B cell (primary cell): ENCODE results near the gene TTC34. TPM values are rescaled to one million over a fixed set of nuclear protein-coding genes. Genes with fewer than 3 reads are reported as not detected.

ENCODE experiments used
- ATAC-seq: fragments of 200-7000 bp; cut with Tn5 transposase; one replicate; pipeline ENCODE4 v1.10.0; 2021; ENCODE audit warnings: low read depth, mild to moderate bottlenecking, moderate number of reproducible peaks, moderate library complexity
- CTCF ChIA-PET: fragments of 350-600 bp; sonication (Branson Sonifier 250); formaldehyde crosslinking; loops from one replicate; lab custom pipeline; 2021; ENCODE audit warnings: antibody characterized with exemption, inconsistent platforms; lab: Charles Lee
- POLR2A ChIA-PET: fragments of 350-600 bp; sonication (Branson Sonifier 250); formaldehyde crosslinking; loops from one replicate; lab custom pipeline; 2021; ENCODE audit warnings: antibody characterized with exemption; lab: Charles Lee
- DNase-seq: peaks from one replicate; pipeline ENCODE4 v3.0.0; 2013
- H2AFZ ChIP-seq: 2 replicates; pipeline ENCODE4 v1.6.1; 2012; ENCODE audit warnings: mild to moderate bottlenecking, low read depth, low read length; ENCODE audit not compliant: insufficient read depth, poor library complexity, severe bottlenecking
- H3K27ac ChIP-seq, 2 donors: 1 replicate in 1 of 2; 2 replicates in 1 of 2; pipeline ENCODE4 v1.5.1; 2012 to 2013; ENCODE audit warnings: low read length in 2 of 2, mild to moderate bottlenecking in 2 of 2, moderate library complexity in 1 of 2
- H3K27me3 ChIP-seq, 4 experiments: fragments of 200-600 bp in 1 of 4; sonication (generic) in 1 of 4; replicated peaks in 1 of 4; 1 replicate in 2 of 4; 2 replicates in 2 of 4; pipeline versions ENCODE4 v1.6.1 to v1.7.0; 2013 to 2016; ENCODE audit warnings: low read length in 3 of 4, mild to moderate bottlenecking in 2 of 4, mixed read lengths in 1 of 4, moderate library complexity in 1 of 4; ENCODE audit not compliant: insufficient read depth in 4 of 4, control insufficient read depth in 3 of 4; ENCODE audit errors: control extremely low read depth in 1 of 4
- H3K36me3 ChIP-seq, 2 experiments: replicated peaks in 1 of 2; 1 replicate in 1 of 2; 2 replicates in 1 of 2; pipeline versions ENCODE4 v1.6.1 to v1.7.1; 2013; ENCODE audit warnings: low read length in 1 of 2; ENCODE audit not compliant: insufficient read depth in 2 of 2, control insufficient read depth in 1 of 2; ENCODE audit errors: control extremely low read depth in 1 of 2, extremely low read depth in 1 of 2
- H3K4me1 ChIP-seq, 2 donors: fragments of 200-600 bp in 1 of 2; sonication (generic) in 1 of 2; 1 replicate in 1 of 2; 2 replicates in 1 of 2; pipeline versions ENCODE4 v1.5.1 to v1.6.1; 2013 to 2017; ENCODE audit warnings: low read length in 2 of 2; ENCODE audit not compliant: control insufficient read depth in 2 of 2, insufficient read depth in 2 of 2
- H3K4me2 ChIP-seq: replicated peaks from 2 replicates; pipeline ENCODE3; 2012; ENCODE audit warnings: mild to moderate bottlenecking, low read depth, low read length; ENCODE audit not compliant: poor library complexity, severe bottlenecking
- H3K4me3 ChIP-seq, 5 experiments: fragments of 200-600 bp in 1 of 5; sonication (generic) in 1 of 5; 1 replicate in 3 of 5; 2 replicates in 2 of 5; pipeline versions ENCODE4 v1.5.1 to v1.7.0; 2011 to 2016; ENCODE audit warnings: low read length in 4 of 5, mild to moderate bottlenecking in 4 of 5, low read depth in 2 of 5, control low read depth in 1 of 5, moderate library complexity in 1 of 5; ENCODE audit not compliant: insufficient read depth in 1 of 5; ENCODE audit errors: control extremely low read depth in 1 of 5, extremely low read depth in 1 of 5
- H3K79me2 ChIP-seq: fragments of 200-600 bp; sonication (generic); one replicate; pipeline ENCODE4 v1.6.0; 2016; ENCODE audit warnings: low read length; ENCODE audit not compliant: control insufficient read depth, insufficient read depth
- H3K9ac ChIP-seq: fragments of 200-600 bp; sonication (generic); 2 replicates; pipeline ENCODE4 v1.6.1; 2017; ENCODE audit warnings: mild to moderate bottlenecking, low read length, moderate library complexity
- H3K9me3 ChIP-seq, 3 donors: one replicate each; pipeline versions ENCODE4 v1.6.1 to v1.7.1; 2013; ENCODE audit warnings: low read length in 2 of 3; ENCODE audit not compliant: control insufficient read depth in 2 of 3, insufficient read depth in 1 of 3; ENCODE audit errors: control extremely low read depth in 1 of 3
- H4K20me1 ChIP-seq: 2 replicates; pipeline ENCODE4 v1.6.0; 2012; ENCODE audit warnings: mild to moderate bottlenecking, low read length; ENCODE audit not compliant: insufficient read depth, control insufficient read depth, poor library complexity, severe bottlenecking
- H3K27ac Mint-ChIP-seq: one replicate; pipeline ENCODE4 v1.8.0; 2021; ENCODE audit warnings: mixed read lengths
- H3K27me3 Mint-ChIP-seq: one replicate; pipeline ENCODE4 v1.8.0; 2021; ENCODE audit warnings: mixed read lengths
- H3K4me1 Mint-ChIP-seq: one replicate; pipeline ENCODE4 v1.8.0; 2021; ENCODE audit warnings: mixed read lengths
- H3K4me3 Mint-ChIP-seq: one replicate; pipeline ENCODE4 v1.8.0; 2021; ENCODE audit warnings: mixed read lengths
- H3K9me3 Mint-ChIP-seq: one replicate; pipeline ENCODE4 v1.8.0; 2022; ENCODE audit warnings: mixed read lengths; ENCODE audit not compliant: insufficient read depth
- EZH2 ChIP-seq: IDR thresholded peaks from 2 replicates; pipeline ENCODE4 v1.6.1; 2012; ENCODE audit warnings: borderline replicate concordance, low read depth, mild to moderate bottlenecking, moderate library complexity, low read length; ENCODE audit not compliant: insufficient read depth, poor library complexity, severe bottlenecking
- WGBS: methylation state at CpG from one replicate; pipeline ENCODE4 v1.1.5; 2013; ENCODE audit warnings: missing lambda C conversion rate; ENCODE audit not compliant: insufficient coverage; 5-methylcytosine and 5-hydroxymethylcytosine counted together
- intact Hi-C: fragments of 100-400 bp; cut with micrococcal nuclease; formaldehyde crosslinking; loops from one replicate; pipeline ENCODE4 v1.10.0; 2022
- polyA plus RNA-seq: library from polyadenylated mRNA; depleted of rRNA; stranded (reverse); fragments of >200 nt; gene quantifications from 2 replicates; pipeline ENCODE4 v1.2.3, GENCODE V29; 2012
- total RNA-seq, 2 donors: library from RNA; stranded (reverse); fragments of 120-200 nt in 1 of 2; gene quantifications; 1 replicate in 1 of 2; 2 replicates in 1 of 2; pipeline versions ENCODE4 v1.2.3 to v1.2.4, GENCODE V29; 2013 to 2022
- TF ChIP-seq, protein P1 (sequence below): fragments of 200-600 bp; IDR thresholded peaks from one replicate; pipeline ENCODE4 v1.8.0; 2022; ENCODE audit warnings: antibody characterized with exemption, mild to moderate bottlenecking

Gene TTC34
- total and polyA plus RNA-seq, 2 donors (not counting 1 experiment from before 2014, with no cell fraction given): 2.1 to 8.1 TPM

DNA sequence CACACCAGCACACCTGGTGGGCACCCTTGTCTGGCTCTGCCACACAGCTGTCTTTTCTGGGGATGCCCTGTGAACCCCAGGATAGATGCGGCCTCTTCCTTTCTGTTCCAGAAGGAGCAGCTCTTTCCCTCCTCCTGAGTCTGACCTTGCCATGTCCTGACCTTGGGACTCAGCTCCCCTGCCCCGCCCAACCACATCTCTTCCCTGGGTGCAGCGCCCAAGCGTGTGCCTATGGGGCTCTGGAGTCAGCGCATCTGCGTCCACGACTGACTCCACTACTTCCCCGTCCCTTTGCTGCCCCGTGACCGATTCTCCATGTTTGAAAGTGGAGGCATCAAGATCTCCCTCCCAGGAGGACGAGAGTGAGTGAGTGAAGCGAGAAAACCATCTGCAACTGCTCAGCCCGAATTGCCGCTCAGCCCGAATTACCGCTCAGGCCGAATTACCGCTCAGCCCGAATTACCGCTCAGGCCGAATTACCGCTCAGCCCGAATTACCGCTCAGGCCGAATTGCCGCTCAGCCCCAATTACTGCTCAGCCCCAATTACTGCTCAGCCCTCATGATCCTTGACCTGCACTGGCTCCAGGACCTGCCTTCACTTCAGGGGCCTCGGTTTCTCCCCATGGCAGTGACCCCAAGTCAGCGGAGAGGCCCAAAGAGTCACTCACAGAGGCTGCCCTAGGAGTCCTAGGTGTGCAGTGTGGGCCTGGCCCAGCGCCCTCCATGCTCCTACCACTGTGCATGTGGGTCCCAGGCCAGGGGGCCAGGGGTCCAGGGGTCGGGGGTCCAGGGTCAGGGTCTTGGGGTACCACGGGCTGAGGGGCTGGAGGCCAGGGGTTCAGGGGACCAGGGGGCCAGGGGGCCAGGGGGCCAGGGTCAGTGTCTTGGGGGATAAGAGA, 18.6 kb upstream of the TTC34 start:
- Histone ChIP-seq H3K4me3 (no peak overlapping the region), H3K79me2 (no peaks in the 10 kb centered on the region), H3K36me3 (no peaks in the 10 kb centered on the region), H3K4me2 (no peak overlapping the region), H3K27me3 (peaks cover 0 to 14% (median 0%) of the 10 kb centered on the region in 4 experiments), H3K9me3 (peaks cover 0 to 5% (median 0%) of the 10 kb centered on the region in 3 donors), H3K27ac (no peak overlapping the region), H3K4me1 (no peaks in the 10 kb centered on the region), H4K20me1 (no peaks in the 10 kb centered on the region), H3K9ac (no peak overlapping the region), H2AFZ (no peak overlapping the region)
- 94% methylated on average over 31 of the region's 31 CpGs for WGBS
- DNase-seq: no peak
- Mint-ChIP-seq H3K27me3 (peaks cover 8% of the 10 kb centered on the region), H3K9me3 (no peaks in the 10 kb centered on the region), H3K4me1 (no peaks in the 10 kb centered on the region), H3K27ac (no peak overlapping the region), H3K4me3 (no peak overlapping the region)
- CTCF ChIA-PET: no interaction called here
- intact Hi-C loops: no loop called here
- POLR2A ChIA-PET: no interaction called here
- TF ChIP-seq, protein P1, sequence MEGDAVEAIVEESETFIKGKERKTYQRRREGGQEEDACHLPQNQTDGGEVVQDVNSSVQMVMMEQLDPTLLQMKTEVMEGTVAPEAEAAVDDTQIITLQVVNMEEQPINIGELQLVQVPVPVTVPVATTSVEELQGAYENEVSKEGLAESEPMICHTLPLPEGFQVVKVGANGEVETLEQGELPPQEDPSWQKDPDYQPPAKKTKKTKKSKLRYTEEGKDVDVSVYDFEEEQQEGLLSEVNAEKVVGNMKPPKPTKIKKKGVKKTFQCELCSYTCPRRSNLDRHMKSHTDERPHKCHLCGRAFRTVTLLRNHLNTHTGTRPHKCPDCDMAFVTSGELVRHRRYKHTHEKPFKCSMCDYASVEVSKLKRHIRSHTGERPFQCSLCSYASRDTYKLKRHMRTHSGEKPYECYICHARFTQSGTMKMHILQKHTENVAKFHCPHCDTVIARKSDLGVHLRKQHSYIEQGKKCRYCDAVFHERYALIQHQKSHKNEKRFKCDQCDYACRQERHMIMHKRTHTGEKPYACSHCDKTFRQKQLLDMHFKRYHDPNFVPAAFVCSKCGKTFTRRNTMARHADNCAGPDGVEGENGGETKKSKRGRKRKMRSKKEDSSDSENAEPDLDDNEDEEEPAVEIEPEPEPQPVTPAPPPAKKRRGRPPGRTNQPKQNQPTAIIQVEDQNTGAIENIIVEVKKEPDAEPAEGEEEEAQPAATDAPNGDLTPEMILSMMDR: no peak
- no peak for TF ChIP-seq EZH2
- ATAC-seq: no peak

DNA sequence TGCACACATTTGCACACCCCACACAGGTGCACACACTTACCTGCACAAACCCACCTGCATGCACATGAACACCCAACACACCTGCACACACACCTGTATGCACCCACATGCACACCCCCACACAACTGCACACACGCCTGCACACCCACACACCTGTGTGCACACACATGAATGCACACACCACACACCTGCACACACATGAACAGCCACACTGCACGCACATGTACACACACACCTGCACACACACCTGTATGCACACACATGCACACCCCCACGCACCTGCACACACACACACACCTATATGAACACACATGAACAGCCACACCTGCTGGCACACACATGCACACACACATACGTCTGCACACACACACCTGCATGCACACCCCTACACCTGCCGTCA, 17.9 kb upstream of the TTC34 start:
- ChIA-PET CTCF (no interaction called here), POLR2A (no interaction called here)
- no peak overlapping the region for H3K4me3 ChIP-seq
- no peak for DNase-seq
- 93% methylated on average over 5 of the region's 5 CpGs for WGBS
- H3K4me1 ChIP-seq: no peaks in the 10 kb centered on the region
- H3K79me2 ChIP-seq: no peaks in the 10 kb centered on the region
- no peaks in the 10 kb centered on the region for H3K9me3 Mint-ChIP-seq
- H3K27me3 Mint-ChIP-seq: peaks cover 8% of the 10 kb centered on the region
- H2AFZ ChIP-seq: no peak overlapping the region
- H3K9me3 ChIP-seq: peaks cover 0 to 5% (median 0%) of the 10 kb centered on the region in 3 donors
- H3K27me3 ChIP-seq: peaks cover 0 to 14% (median 0%) of the 10 kb centered on the region in 4 experiments
- no peak for ATAC-seq
- TF ChIP-seq, protein P1: no peak
- no peak for TF ChIP-seq EZH2
- H3K4me3 Mint-ChIP-seq: no peak overlapping the region
- H3K4me2 ChIP-seq: no peak overlapping the region
- intact Hi-C loops: no loop called here
- no peaks in the 10 kb centered on the region for H3K4me1 Mint-ChIP-seq
- no peak overlapping the region for H3K27ac Mint-ChIP-seq
- H3K27ac ChIP-seq: no peak overlapping the region
- H3K36me3 ChIP-seq: no peaks in the 10 kb centered on the region
- H4K20me1 ChIP-seq: no peaks in the 10 kb centered on the region
- H3K9ac ChIP-seq: no peak overlapping the region
